Right hindlimb (tissue), 1 donor: ENCODE data around the gene AMBRA1.
A peak's percentile ranks its signal among the peaks of the same experiment; 100 is the strongest.

Source experiments
- DNase-seq: peaks from one replicate; pipeline ENCODE4 v3.0.0-alpha.2; 2018

The AMBRA1 gene

DNA sequence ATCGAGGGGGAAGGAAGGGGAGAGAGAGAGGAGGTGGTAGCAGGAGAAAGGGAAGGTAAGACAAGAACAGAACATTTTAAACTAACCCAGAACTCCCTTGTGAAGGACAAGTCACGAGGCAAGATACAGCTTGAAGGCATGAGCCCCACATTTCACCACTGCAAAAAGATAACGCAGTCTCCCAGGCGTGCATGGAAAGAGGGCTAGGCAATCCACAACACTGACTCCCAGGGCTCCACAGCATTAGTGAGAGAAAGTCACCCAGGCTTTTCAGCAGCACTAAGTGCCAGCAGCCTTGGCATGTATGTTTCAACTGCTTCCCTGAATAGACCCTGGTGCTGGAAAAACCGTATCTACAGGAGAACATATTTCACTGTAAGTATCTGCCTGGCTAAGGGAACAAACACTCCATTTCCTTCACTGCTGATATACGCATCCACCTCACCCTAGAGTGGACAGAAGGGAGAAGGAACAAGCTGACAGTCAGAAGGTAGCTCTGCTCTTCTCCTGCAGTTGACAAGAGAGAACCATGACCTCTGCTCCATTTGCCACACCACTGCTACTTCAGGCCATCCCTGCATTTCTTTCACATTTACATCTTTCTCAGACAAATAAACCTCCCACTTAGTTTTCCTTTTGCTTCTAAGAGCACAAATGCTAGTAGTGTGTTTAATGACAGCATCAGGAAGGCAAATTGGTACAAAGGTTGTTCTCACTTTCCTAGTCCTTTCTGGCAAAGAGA is 87.9 kb downstream of the AMBRA1 start:
- no peak for DNase-seq

DNA sequence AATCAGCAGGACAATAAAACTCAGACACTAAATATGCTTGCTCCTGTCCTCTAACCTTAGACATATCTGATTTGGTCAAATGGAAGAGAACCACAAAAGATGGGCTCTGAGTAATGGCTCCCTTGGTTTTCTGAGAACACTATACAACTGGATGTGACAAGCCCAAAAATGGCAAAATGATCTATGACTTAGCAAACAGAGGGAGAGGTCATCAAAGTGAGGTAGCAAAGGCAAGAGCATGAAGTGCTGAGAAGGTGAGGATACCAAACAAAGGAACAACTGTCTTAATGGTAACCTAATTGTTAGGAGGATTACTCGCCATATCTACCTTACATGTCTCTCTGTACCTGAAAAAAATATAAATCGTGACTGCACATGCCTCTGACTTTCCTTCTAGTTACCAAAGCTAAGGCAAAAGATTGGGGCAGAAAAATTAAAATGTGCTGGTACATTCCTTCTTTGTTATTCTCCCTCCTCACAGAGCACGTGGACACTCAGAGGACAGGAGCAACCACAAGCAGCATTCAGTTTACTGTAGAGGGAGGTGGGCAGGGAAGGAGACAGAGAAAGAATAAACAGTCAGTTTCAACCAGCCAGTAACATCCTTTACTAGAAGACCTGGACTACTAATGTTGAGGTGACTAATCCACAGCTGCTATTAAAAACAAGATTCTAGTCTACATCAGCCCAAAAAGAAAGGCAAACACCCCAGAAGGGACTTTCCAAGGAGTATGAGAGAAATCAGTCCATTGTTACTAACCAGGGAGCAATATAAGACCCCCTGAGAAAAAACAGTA is 88.8 kb downstream of the AMBRA1 start:
- DNase-seq, result no peak

DNA sequence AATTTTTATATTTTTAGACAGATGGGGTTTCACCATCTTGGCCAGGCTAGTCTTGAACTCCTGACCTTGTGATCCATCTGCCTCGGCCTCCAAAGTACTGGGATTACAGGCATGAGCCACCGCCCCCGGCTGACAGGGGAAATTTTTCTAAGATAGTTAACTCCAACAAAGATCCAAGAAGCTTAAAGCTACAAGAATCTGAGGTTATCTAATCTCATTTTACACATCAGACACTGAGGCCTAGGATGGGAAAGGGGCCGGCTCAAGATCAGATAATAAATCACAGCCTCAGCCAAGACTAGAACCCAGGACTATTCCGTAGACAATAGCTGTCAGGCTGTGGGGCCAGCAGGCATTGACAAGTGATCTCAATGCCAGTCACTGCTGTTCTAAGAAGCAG is 94.0 kb downstream of the AMBRA1 start:
- no peak for DNase-seq

DNA sequence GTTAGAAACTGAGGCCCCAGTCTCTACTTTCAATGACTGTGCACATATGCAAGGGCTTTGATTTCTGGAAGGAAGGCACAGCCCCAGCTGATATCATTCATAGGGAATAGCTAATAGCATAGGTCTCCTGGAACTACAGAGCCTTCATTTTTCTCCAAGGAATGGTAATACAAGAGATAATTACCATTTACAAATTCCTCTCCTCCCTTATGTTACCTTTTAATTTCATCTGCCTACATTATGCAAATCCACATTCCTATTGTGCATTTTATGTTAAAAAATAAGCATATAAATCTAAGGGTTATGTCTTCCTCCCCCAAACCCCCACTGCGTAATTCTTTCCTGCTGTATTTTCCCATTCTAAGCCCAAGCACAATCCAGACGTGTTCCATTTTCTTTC is 94.9 kb downstream of the AMBRA1 start:
- no peak for DNase-seq

DNA sequence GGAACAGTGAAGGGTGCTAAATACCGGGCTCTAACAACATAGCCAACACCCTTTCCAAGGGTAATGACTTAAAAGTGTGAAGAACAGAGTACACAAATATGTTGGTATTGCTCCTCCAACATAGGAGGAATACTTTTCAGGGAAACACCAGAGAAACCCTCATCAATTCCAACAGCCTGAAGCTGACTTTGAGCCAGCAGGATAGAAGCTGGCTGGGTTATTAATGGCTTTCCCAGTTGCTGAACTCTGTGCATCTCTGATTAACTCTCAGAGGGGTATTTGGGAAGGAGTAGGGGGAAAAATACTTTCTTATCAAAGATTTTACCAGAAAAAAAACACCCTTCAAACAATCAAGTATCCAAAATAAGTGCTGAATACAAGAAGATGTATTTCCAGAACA is 95.6 kb downstream of the AMBRA1 start:
- DNase-seq, result peak; percentile 34

DNA sequence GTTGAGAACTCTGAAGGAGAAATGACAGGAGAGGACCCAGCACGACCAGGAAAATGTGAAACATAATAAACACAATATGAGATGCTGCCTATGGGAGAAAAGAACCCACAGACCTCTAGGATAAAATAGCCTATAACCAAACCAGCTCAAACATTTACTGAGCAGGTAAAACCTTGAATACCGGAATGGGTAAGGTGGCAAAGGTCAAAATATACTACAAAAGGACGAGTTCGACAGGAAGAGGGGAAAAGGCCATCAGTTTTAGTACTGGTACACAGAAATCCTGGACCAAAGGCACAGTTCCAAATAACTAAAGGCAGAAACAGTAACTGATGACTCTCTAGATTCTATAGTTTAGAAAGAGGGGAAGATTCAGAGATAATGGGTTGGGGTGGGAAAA is 96.3 kb downstream of the AMBRA1 start:
- DNase-seq, result no peak

DNA sequence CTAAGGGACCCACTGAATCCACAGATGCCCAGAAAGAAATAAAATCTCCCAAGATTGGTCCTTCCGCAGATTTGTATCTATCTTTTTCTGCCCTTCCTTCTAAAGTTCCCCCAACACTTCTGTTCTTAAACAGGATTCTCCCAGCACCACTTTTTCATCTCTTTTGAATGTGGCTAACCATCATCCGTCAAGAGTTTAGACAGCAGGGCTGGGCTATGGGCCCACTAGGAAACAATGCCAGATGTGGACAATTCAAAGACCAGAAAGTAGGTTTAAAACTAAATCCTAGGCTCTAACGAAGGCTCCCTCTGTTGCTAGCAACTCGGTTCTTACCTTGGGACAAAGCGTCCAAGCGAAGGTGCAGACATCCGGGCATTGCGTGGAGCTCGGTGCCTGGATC is 100.0 kb downstream of the AMBRA1 start:
- no peak for DNase-seq

DNA sequence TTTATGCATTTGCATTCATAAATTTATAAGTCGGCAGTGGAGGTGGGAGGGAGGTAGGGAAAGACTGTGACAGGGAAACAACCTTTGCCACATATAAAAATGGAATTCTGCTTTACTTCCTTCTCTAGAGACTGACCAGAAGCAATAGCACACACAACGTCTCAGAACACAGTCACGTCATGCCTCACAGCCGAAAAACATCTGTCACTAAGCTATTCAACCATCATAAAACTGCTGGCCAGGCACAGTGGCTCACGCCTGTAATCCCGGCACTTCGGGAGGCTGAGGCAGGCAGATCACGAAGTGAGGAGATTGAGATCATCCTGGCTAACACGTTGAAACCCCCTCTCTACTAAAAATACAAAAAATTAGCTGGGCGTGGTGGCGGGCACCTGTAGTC is 101.3 kb downstream of the AMBRA1 start:
- peak; percentile 27 for DNase-seq

DNA sequence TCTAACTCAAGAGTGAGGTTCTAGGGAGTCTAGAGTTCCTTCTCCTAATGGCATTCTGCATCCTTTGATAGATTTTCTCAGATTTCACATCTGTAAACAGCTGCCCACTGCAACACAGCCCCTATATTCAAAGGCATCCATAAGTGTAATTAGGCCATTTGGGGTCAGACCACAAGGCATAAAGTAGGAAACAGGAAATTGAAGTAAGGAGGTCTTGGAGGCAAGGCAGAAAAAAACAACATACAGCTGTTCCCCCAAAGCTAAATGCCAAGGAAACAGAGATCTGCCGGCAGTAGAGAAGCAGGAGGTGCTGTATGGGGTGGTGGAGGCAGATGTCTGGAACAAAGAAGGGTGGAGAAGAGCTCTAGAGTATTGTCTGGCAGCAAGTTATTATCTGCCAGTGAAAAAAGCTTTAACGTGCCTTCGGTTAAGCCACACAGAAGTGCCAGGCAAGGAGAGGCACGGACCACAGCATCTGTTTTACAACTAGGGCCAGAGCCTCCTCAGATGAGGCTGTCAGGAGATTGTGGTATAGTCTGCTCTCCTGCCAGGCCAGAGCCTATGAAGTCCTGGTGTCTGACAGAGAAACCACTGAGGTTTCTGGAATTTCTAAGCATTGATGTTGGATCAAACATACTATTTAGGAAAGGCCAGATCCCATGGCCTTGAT is 102.0 kb downstream of the AMBRA1 start:
- DNase-seq, result no peak

DNA sequence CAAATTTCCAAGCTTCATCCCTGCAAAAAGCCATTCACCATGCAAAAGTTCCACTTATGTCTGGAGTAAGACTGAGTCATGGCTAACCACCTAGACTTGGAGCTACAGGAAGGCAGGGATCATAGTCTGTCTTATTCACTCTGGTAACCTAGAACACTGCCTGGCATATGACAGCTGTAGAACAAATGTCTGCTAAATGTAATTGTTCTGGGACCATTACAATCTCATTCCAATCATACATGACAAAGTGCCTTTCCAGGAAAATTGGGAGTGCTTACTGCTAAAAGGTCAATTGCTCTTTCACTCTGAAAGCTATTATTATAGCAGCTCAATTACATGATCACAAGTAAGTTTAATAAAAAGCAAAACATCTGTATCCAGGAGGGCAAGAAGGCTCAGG is 103.2 kb downstream of the AMBRA1 start:
- DNase-seq, result no peak

DNA sequence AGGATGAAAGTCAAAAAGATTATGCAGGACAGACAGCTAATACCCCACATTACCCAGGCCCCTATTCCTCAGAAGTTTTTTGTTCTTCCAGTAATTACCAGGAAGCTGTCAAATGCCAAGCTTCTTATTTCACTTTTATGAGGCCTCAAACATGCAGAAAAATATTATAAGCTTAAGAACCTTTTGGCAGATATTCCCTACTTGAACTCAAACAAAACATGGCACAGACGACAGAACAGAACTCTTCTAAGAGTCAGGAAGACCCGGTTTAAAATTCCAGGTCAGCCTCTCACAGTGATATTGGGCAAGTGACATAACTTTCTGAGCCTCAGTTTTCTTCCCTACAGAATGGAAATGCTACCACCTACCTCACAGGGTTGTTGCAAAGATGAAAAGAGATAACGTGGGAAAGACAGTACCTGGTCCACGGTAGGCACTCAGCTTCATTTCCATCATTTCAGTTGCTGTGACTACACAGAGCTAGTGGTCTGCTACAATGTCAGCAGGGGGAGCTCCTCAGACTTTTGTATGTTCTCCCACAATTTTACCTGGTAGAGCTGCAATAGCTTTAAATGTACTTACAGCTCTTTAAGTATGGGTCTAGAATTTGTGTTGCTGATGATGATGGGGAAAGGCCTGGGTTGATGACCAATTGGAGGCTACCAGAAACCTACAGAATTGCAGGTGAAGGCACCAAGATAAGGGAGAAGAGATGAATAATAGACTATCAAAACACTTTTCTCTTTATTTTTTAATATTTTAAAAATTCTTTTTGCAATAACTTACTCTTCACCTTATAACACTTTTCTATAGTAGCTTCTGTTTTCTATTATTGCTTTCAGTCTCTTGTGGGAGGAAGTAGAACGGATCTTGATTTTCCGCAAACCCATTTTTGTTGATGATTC is 103.9 kb downstream of the AMBRA1 start:
- no peak for DNase-seq

DNA sequence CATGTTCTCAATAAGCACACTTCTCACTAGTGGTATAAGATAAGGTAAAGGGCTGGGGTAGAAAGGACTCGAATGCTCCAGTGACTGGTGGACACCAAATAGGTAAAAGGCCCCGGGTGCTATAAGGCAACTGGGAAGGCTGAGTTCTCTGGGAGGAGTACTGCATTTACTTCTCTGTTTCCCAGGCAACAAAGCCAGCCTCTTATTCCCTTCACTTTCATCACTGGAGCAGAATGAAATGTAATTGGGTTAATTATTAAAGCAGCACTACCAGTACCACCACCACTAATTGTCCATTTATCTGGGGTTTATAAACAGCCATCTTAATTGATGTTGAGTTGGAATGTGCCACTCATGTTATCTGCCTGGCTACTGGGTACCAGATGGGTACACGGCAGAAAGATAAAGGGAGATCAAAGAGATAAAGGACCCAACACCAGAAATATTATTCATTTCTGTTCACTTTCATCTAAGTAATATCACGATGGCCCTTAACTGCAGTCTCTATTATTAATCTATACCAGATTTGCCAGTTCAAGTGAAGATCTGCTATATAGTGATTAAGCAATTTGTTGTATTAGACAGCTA is 107.9 kb downstream of the AMBRA1 start:
- no peak for DNase-seq

DNA sequence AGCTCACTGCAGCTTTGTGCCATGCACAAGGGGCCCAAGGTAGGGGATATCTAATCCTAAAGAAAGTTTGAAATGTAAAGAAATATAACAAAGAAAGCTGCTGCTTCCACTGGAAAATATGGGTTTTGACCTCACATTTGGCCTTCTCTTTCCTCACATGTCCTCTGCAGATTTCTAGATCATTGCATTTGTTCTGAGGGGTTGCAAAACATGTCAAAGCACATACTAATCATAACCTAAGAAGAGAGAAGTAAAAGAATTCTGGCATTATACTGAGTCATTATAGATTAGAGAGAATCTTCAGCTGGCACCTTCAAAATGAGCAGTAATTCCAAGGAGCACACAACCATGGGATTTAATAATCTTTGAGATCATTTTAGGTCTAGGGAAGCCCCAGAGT is 109.7 kb downstream of the AMBRA1 start:
- DNase-seq, result no peak

DNA sequence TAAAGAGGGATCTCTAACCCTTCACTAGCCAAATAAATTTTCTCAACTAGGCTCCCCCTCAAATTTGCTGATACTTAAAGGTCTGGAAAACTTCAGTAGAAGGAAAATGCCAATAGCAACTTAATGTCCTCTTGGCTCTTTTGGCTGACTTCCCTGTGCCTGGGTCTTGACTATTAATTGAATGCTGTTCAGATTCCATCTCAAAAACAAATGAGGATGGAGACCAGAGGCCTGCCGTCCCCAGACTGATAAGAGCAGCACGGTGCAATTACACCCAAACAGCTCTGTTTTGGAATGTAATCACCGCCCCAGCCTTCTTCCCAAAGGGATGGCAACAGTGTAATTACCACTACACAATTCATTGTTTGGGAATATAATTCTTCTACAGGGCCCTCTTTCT is 112.9 kb downstream of the AMBRA1 start:
- no peak for DNase-seq

DNA sequence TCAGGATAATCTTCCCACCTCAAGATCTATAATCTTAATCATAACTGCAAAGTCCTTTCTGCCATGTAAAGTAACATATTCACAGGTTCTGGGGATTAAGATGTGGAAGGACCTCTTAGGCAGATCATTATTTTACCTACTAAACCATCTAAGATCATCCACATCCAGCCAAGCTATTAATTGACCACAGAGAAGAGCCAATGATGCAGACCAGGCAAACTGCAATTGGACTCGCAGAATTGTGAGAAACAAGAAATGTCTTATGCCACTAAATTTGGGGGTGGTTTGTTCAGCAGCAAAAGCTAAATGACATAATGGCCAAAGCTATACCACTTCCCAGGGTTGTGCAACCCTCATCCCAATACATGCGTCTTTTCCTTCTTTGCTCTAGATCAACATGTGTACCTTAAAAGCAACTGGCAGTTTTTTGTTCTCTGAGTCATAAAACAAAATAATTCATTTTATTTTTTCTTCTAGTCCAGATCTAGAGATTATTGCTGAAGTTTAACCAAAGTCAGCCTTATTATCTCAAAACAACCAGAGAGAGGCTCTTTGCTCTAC is 113.6 kb downstream of the AMBRA1 start:
- DNase-seq, result no peak

DNA sequence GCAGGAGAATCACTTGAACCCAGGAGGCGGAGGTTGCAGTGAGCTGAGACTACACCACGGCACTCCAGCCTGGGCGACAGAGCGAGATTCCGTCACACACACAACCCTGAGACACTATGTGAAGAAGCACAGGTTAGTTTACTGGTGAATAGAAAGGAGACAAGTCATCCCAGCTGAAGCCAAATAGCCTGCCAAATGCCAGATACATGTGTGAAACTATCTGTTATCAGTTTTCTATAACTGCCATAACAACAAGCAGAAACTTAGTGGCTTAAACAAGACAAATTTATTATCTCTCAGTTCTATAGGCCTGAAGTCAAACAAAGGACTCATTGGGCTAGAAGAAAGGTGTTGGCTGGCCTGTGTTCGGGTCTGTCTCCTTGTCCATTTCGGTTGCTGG is 114.2 kb downstream of the AMBRA1 start:
- DNase-seq, result no peak

DNA sequence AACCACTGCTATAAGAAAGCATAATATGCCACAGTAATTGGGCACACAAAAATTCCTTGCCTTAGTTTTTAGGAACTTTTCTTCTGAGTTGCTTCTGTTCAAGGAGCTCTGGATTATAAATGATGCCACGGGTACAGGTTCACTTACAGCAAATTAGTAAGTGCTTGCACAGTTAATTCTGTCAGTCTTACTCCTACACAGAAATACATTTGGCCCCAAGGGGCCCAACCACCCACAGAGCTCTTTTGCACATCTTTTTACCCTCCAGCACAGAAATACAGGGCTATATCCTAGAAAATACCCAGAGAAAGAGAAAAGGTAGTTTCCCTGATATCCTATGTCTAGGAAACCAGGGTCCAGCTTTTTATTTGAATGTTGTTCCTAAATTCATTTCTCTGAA is 115.6 kb downstream of the AMBRA1 start:
- DNase-seq, result no peak

DNA sequence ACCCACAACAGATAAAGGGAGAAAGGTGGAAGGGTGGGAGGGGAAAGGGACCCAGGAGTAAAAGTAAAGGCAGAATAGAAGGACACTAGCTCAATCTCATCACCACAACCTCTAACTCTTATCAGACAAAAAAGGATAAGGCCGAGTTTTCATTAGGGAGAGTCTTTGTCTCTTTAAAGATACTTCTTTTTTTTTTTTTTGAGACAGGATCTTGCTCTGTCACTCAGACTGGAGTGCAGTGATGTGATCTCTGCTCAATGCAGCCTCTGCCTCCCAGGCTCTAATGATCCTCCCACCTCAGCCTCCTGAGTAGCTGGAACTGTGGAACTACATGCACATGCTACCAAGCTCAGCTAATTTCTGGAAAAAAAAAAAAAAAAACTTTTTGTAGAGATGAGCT is 116.7 kb downstream of the AMBRA1 start:
- DNase-seq, result no peak

DNA sequence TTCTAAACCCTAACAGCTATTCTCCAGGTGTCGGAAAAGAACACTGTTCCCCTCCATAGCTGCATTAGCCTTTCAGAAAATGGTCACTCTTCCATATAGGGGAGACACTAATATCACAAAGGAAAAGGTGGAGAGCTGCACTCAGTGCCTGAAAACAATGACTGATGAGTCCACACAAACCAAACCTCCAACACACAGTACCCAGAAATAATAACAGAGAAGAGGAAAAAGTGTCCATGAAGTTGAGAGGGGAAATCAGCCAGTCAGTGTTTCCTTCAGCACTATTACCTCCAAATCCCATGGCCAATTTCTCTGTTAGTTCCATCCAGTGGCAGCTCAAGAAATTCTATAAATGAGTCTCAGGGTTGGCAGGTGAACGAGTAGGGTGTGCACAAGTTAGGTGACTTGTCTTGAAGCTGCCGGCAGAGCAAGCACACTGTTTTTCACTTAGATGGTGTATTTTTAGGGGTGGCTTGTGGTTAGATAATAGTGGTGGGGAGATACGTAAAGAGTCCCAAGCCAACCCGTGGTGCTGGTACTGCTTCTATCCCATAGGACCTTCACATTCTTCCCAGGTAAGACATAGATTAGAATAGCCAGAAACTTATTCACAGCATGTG is 117.8 kb downstream of the AMBRA1 start:
- no peak for DNase-seq

DNA sequence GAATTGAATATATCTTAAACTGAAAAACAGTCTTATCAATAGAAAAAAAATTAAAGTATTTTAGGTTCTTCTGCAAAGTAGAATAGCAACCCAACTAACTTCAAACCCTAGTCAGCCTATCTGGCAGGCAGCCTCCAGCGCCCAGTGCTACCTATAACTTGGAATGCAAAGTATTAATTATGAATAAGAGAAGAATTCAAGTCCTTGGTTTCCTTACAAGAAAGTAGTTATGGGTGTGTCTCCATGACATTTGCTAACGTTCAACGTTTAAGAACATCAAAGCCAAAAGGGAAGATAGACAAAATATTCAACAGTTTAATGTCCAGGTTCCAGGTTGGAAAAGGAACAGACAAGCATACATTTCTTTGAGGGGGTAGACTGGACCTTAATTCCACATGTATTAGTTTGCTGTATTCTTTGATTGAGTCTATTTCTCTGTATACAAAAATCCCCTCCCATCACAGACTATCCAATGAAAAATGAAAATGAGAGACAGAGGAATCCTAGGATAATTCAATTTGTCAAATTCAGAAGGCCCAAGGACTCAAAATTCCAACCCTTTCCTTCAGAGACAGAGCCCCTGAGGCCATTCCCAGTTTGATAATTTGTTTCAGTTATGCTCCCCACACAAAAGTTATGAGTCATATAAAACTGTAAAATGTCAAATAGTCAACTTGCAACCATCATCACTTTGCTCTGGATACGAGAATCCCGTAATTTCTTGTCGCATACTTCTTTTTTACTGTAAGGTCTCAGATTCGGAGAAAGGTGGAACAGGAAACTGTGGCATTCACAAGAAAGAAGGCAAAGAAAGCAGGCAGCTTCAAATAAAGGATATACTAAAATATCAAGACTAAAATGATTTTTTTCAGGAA is 118.5 kb downstream of the AMBRA1 start:
- no peak for DNase-seq

DNA sequence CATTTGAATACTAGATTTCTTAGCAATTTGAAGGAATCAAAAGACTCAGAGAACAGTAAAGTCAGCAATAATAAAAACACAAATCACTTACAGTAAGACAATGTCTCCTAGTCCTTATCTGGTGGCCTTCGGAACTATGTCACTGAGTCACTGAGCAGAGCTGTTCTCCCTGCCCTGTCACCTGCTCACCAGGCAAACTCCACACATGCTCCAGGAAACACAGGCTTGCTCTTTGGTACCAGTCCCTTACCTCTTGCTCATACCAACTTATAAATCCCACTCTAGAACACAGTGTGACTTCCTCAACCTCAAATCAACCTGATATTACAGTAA is 121.2 kb downstream of the AMBRA1 start:
- no peak for DNase-seq
